Hepatocyte (in vitro differentiated cells): ENCODE data around the gene PTGS1. TPM values are rescaled to one million over a fixed set of nuclear protein-coding genes. Genes with fewer than 3 reads are reported as not detected.
A peak's percentile ranks its signal among the peaks of the same experiment; 100 is the strongest.

Experiments
- DNase-seq: peaks from one replicate; pipeline ENCODE4 v3.0.0-alpha.2; 2016; ENCODE audit warnings: low spot score
- H2AFZ ChIP-seq: fragments of 200-600 bp; sonication (generic); 2 replicates; pipeline ENCODE4 v1.6.0; 2016; ENCODE audit warnings: antibody characterized with exemption, mild to moderate bottlenecking
- H3K27ac ChIP-seq: fragments of 200-600 bp; sonication (generic); 2 replicates; pipeline ENCODE4 v1.5.1; 2016; ENCODE audit warnings: mild to moderate bottlenecking
- H3K27me3 ChIP-seq: fragments of 200-600 bp; sonication (generic); 2 replicates; pipeline ENCODE4 v1.6.1; 2016
- H3K36me3 ChIP-seq: fragments of 200-600 bp; sonication (generic); replicated peaks from 2 replicates; pipeline ENCODE4 v1.5.1; 2016; ENCODE audit warnings: low read depth; ENCODE audit not compliant: insufficient read depth
- H3K4me1 ChIP-seq: fragments of 200-600 bp; sonication (generic); 2 replicates; pipeline ENCODE4 v1.5.1; 2016; ENCODE audit warnings: mild to moderate bottlenecking, moderate library complexity; ENCODE audit not compliant: insufficient read depth
- H3K4me2 ChIP-seq: fragments of 200-600 bp; sonication (generic); 2 replicates; pipeline ENCODE4 v1.6.0; 2016
- H3K4me3 ChIP-seq: fragments of 200-600 bp; sonication (generic); 2 replicates; pipeline ENCODE4 v1.5.1; 2016; ENCODE audit warnings: mild to moderate bottlenecking
- H3K79me2 ChIP-seq: fragments of 200-600 bp; sonication (generic); 2 replicates; pipeline ENCODE4 v1.6.0; 2017; ENCODE audit warnings: mild to moderate bottlenecking
- H3K9me2 ChIP-seq: fragments of 200-600 bp; sonication (generic); replicated peaks from 2 replicates; pipeline ENCODE4 v1.6.0; 2017; ENCODE audit warnings: mild to moderate bottlenecking; ENCODE audit not compliant: insufficient read depth
- H3K9me3 ChIP-seq: fragments of 200-600 bp; sonication (generic); 2 replicates; pipeline ENCODE4 v1.5.1; 2016; ENCODE audit warnings: low read depth, mild to moderate bottlenecking
- H4K20me1 ChIP-seq: fragments of 200-600 bp; sonication (generic); 2 replicates; pipeline ENCODE4 v1.6.0; 2016; ENCODE audit warnings: mild to moderate bottlenecking; ENCODE audit not compliant: insufficient read depth, poor library complexity, severe bottlenecking
- EZH2 ChIP-seq: fragments of 200-600 bp; sonication (generic); IDR thresholded peaks from 2 replicates; pipeline ENCODE4 v1.6.1; 2016; ENCODE audit warnings: antibody characterized with exemption, mild to moderate bottlenecking, borderline replicate concordance
- EZH2phosphoT487 ChIP-seq: fragments of 200-600 bp; sonication (generic); IDR thresholded peaks from one replicate; pipeline ENCODE4 v1.6.1; 2018; ENCODE audit warnings: antibody characterized with exemption, mild to moderate bottlenecking, low read depth, moderate library complexity; ENCODE audit not compliant: unreplicated experiment, severe bottlenecking
- WGBS: methylation state at CpG from one replicate; pipeline ENCODE4 v1.1.6; 2016; ENCODE audit warnings: low lambda C conversion rate; ENCODE audit errors: missing lambda C conversion rate; 5-methylcytosine and 5-hydroxymethylcytosine counted together
- polyA plus RNA-seq: library from polyadenylated mRNA; unstranded; fragments of >200 nt; fragmentation: Nextera tagmentation; extraction: Ambion mirVana; gene quantifications from 2 replicates; pipeline ENCODE4 v1.2.1, GENCODE V29; 2016
- total RNA-seq: library from RNA; depleted of rRNA; stranded (reverse); fragments of >200 nt; gene quantifications from 2 replicates; pipeline ENCODE4 v1.2.3, GENCODE V29; 2014
- TF ChIP-seq, protein P1 (sequence below): fragments of 200-600 bp; sonication (generic); IDR thresholded peaks from 2 replicates; pipeline ENCODE4 v1.5.1; 2016; ENCODE audit warnings: antibody characterized with exemption, mild to moderate bottlenecking; ENCODE audit not compliant: poor library complexity

The PTGS1 gene
- total and polyA plus RNA-seq, 2 experiments from 2014 or later: 4.2 to 7.3 TPM

GRCh38 chr9:122397749-122398148 lies 26.9 kb downstream of the PTGS1 start:
- no peak overlapping the region for H3K4me2 ChIP-seq
- no peaks in the 10 kb centered on the region for H3K4me1 ChIP-seq
- H2AFZ ChIP-seq: no peak overlapping the region
- H3K79me2 ChIP-seq: no peaks in the 10 kb centered on the region
- TF ChIP-seq, protein P1, sequence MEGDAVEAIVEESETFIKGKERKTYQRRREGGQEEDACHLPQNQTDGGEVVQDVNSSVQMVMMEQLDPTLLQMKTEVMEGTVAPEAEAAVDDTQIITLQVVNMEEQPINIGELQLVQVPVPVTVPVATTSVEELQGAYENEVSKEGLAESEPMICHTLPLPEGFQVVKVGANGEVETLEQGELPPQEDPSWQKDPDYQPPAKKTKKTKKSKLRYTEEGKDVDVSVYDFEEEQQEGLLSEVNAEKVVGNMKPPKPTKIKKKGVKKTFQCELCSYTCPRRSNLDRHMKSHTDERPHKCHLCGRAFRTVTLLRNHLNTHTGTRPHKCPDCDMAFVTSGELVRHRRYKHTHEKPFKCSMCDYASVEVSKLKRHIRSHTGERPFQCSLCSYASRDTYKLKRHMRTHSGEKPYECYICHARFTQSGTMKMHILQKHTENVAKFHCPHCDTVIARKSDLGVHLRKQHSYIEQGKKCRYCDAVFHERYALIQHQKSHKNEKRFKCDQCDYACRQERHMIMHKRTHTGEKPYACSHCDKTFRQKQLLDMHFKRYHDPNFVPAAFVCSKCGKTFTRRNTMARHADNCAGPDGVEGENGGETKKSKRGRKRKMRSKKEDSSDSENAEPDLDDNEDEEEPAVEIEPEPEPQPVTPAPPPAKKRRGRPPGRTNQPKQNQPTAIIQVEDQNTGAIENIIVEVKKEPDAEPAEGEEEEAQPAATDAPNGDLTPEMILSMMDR: no peak
- no peak for TF ChIP-seq EZH2
- TF ChIP-seq EZH2phosphoT487: no peak
- 96% methylated on average over 2 of the region's 2 CpGs for WGBS
- no peaks in the 10 kb centered on the region for H3K36me3 ChIP-seq
- H4K20me1 ChIP-seq: no peaks in the 10 kb centered on the region
- DNase-seq: no peak
- no peaks in the 10 kb centered on the region for H3K9me3 ChIP-seq
- no peak overlapping the region for H3K27ac ChIP-seq
- H3K9me2 ChIP-seq: no peaks in the 10 kb centered on the region
- H3K4me3 ChIP-seq: no peak overlapping the region
- H3K27me3 ChIP-seq: no peaks in the 10 kb centered on the region

DNA sequence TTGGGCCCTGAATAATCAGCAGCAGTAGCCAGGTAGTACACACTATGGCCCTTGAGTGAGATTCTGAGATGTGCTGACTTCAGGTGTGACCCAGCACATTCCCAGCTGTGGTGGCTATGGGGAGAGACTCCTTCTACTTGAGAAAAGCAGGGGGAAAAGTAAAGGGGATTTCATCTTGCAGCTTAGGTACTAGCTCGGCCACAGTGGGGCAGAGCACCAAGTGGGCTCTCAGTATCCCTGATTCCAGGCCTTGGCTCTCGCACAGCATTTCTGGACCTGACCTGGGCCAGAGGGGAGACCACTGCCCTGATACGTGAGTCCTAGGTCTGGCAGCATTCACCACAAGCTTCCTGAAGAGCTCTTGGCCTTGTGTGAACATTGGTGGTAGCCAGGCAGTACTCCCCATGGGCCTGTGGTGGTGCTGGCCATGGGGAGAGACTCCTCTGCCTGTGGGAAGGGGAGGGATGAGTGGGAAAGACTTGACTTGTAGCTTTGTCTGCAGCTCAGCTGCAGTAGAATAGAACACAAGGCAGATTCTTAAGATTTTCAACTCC lies 27.6 kb downstream of the PTGS1 start:
- 91% methylated on average over 3 of the region's 3 CpGs for WGBS
- H3K9me3 ChIP-seq: no peaks in the 10 kb centered on the region
- no peak for TF ChIP-seq EZH2phosphoT487

GRCh38 chr9:122401896-122402295 lies 31.1 kb downstream of the PTGS1 start:
- Histone ChIP-seq H3K9me2 (no peaks in the 10 kb centered on the region), H3K9me3 (no peaks in the 10 kb centered on the region), H3K4me1 (no peaks in the 10 kb centered on the region), H3K36me3 (no peaks in the 10 kb centered on the region), H3K79me2 (no peaks in the 10 kb centered on the region), H3K4me3 (no peak overlapping the region), H3K27ac (no peak overlapping the region), H2AFZ (no peak overlapping the region), H3K27me3 (no peaks in the 10 kb centered on the region), H3K4me2 (no peak overlapping the region), H4K20me1 (no peaks in the 10 kb centered on the region)
- no peak for TF ChIP-seq EZH2
- no peak for TF ChIP-seq EZH2phosphoT487
- TF ChIP-seq, protein P1: no peak
- WGBS: 83% methylated on average over 8 of the region's 8 CpGs
- DNase-seq: no peak

More for the DNA sequence above, 27.6 kb downstream of the PTGS1 start:
- no peaks in the 10 kb centered on the region for H3K4me1 ChIP-seq
- no peak overlapping the region for H2AFZ ChIP-seq
- H3K79me2 ChIP-seq: no peaks in the 10 kb centered on the region
- H3K36me3 ChIP-seq: no peaks in the 10 kb centered on the region
- no peak overlapping the region for H3K4me3 ChIP-seq
- DNase-seq: no peak
- H3K4me2 ChIP-seq: no peak overlapping the region
- H3K27ac ChIP-seq: no peak overlapping the region
- no peaks in the 10 kb centered on the region for H3K9me2 ChIP-seq
- no peaks in the 10 kb centered on the region for H3K27me3 ChIP-seq
- H4K20me1 ChIP-seq: no peaks in the 10 kb centered on the region

- Histone ChIP-seq H3K9me2 (no peaks in the 10 kb centered on the region), H2AFZ (no peak overlapping the region), H3K79me2 (no peaks in the 10 kb centered on the region), H3K9me3 (no peaks in the 10 kb centered on the region), H3K36me3 (no peaks in the 10 kb centered on the region), H3K27me3 (no peaks in the 10 kb centered on the region), H3K27ac (no peak overlapping the region), H3K4me1 (no peaks in the 10 kb centered on the region), H3K4me2 (no peak overlapping the region), H4K20me1 (no peaks in the 10 kb centered on the region), H3K4me3 (no peak overlapping the region)
- TF ChIP-seq EZH2: no peak
- TF ChIP-seq, protein P1: no peak
- no peak for TF ChIP-seq EZH2phosphoT487
- peak; percentile 79 for DNase-seq
- WGBS: 51% methylated on average over 3 of the region's 3 CpGs
These were observed 31.6 kb downstream of the PTGS1 start for GRCh38 chr9:122402403-122402871.
